GM23248 (cell line): ENCODE measurements around the gene FADS6.

Experiments
- EZH2 ChIP-seq: fragments of 200-600 bp; sonication (generic); IDR thresholded peaks from 2 replicates; pipeline ENCODE4 v1.6.1; 2018; ENCODE audit warnings: antibody characterized with exemption, mild to moderate bottlenecking; ENCODE audit not compliant: insufficient read depth, poor library complexity, severe bottlenecking
- EZH2phosphoT487 ChIP-seq: fragments of 200-600 bp; sonication (generic); IDR thresholded peaks from 2 replicates; pipeline ENCODE4 v1.6.1; 2018; ENCODE audit warnings: antibody characterized with exemption, moderate library complexity, mild to moderate bottlenecking, low read depth; ENCODE audit not compliant: insufficient read depth

DNA sequence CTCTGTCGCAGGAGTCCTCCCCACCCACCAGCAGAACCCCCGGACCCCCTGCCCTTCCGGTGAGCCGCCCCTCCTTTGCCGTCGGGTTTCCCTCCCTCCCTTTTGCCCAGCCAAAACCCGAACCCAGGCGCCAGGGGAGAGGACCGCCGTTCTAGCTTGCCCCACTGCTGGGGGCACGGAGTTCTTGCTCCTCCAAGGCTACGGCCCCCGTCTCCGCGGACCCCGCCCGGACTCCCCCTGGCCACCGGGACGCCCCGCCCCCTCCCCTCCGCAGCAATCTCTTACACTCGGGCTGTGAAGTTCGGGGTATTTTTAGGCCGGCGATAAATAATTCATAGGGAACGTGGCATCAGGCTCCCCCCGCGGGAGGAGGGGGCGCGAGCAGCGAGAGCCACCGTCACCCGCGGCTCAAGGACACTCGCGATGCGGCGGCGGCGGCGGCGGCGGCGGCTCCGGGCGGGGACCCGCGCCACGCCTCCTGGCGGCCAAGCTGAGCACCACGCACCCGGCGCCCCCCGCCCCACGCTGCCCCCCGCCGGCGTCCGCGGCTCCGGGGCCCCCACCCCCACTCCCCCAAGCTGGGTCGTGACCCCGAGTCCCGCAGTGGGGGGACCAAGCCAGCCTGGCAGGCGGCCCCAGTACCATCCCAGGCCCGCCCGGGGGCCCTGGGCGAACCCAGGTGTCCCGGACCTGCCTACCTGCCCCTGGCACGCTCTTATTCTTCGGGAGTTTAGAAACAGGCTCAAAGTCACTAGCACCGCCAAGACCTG is 33.8 kb downstream of the FADS6 start, which contains the start of gene GRIN2C:
- TF ChIP-seq EZH2 (no peak), EZH2phosphoT487 (no peak)
